MCF 10A (cell line): ENCODE measurements around the gene FASTKD3. TPM values are rescaled to one million over a fixed set of nuclear protein-coding genes. Genes with fewer than 3 reads are reported as not detected.

ENCODE experiments used
- BruUV-seq: library from RNA; stranded (reverse); fragments of 400-500 nt; replicated peaks from 2 replicates; lab custom pipeline; 2021; lab: Mats Ljungman, UMichigan
- CTCF ChIA-PET: fragments of 300-600 bp; sonication (Branson Sonifier 250); formaldehyde crosslinking; extraction: SDS; loops from one replicate; lab custom pipeline; 2021; ENCODE audit warnings: antibody characterized with exemption, inconsistent platforms; lab: Yijun Ruan, JAX
- POLR2A ChIA-PET: fragments of 300-600, 350-650 bp; sonication (Branson Sonifier 250); formaldehyde crosslinking; extraction: SDS; loops from one replicate; lab custom pipeline; 2020; ENCODE audit warnings: antibody characterized with exemption, inconsistent platforms; lab: Yijun Ruan, JAX
- DNase-seq: peaks from one replicate; pipeline ENCODE4 v3.0.0-alpha.2; 2018; ENCODE audit not compliant: unreplicated experiment
- H3K27ac Mint-ChIP-seq: one replicate; pipeline ENCODE4 v1.8.0; 2022; ENCODE audit warnings: mild to moderate bottlenecking, low read depth, mixed read lengths; ENCODE audit not compliant: unreplicated experiment
- H3K27me3 Mint-ChIP-seq: one replicate; pipeline ENCODE4 v1.8.0; 2022; ENCODE audit warnings: mixed read lengths; ENCODE audit not compliant: insufficient read depth, unreplicated experiment
- H3K36me3 Mint-ChIP-seq: one replicate; pipeline ENCODE4 v1.8.0; 2022; ENCODE audit warnings: mild to moderate bottlenecking, moderate library complexity, mixed read lengths; ENCODE audit not compliant: insufficient read depth, unreplicated experiment
- H3K4me1 Mint-ChIP-seq: one replicate; pipeline ENCODE4 v1.8.0; 2022; ENCODE audit warnings: mixed read lengths; ENCODE audit not compliant: insufficient read depth, unreplicated experiment
- H3K4me3 Mint-ChIP-seq: one replicate; pipeline ENCODE4 v1.8.0; 2022; ENCODE audit warnings: mild to moderate bottlenecking, moderate library complexity, mixed read lengths; ENCODE audit not compliant: unreplicated experiment
- H3K9me3 Mint-ChIP-seq: one replicate; pipeline ENCODE4 v1.8.0; 2022; ENCODE audit warnings: mixed read lengths; ENCODE audit not compliant: unreplicated experiment
- CTCF ChIP-seq: fragments of 200-600 bp; IDR thresholded peaks from one replicate; pipeline ENCODE4 v1.8.0; 2022; ENCODE audit warnings: antibody characterized with exemption, mild to moderate bottlenecking; ENCODE audit not compliant: unreplicated experiment
- intact Hi-C: fragments of 100-400 bp; cut with micrococcal nuclease; formaldehyde crosslinking; loops from 2 replicates; pipeline ENCODE4 v1.14.1; 2022
- total RNA-seq: library from RNA; stranded (reverse); gene quantifications from 2 replicates; pipeline ENCODE4 v1.2.3, GENCODE V29; 2022

Gene FASTKD3
- total RNA-seq, 1 experiment from 2014 or later: 7.8 TPM

- Mint-ChIP-seq H3K27me3 (no peaks in the 10 kb centered on the region), H3K4me3 (peak overlapping the region; percentile 84), H3K4me1 (peaks cover 23% of the 10 kb centered on the region), H3K9me3 (no peaks in the 10 kb centered on the region), H3K36me3 (peaks cover 25% of the 10 kb centered on the region), H3K27ac (peak overlapping the region; percentile 83)
- no peak for TF ChIP-seq CTCF
- no TSS peak for BruUV-seq
- POLR2A ChIA-PET: interaction anchor here (0.6 to 5.0 kb wide), 15 partner anchors 9 to 1235 kb away, joined by 3 to 30 read pairs (median 4); partner anchors contain the start of genes NSUN2 and SRD5A1
- DNase-seq: no peak
- intact Hi-C loops: no loop called here
- CTCF ChIA-PET: interaction anchor here (2.3 to 3.3 kb wide), 2 partner anchors 13 to 18 kb away, joined by 9 to 20 read pairs; no protein-coding TSS in a partner anchor
Observed at GRCh38 chr5:7868427-7868772, 431 bp downstream of the FASTKD3 start.

- Mint-ChIP-seq H3K9me3 (no peaks in the 10 kb centered on the region), H3K4me3 (peak overlapping the region; percentile 84), H3K27ac (no peak overlapping the region), H3K27me3 (no peaks in the 10 kb centered on the region), H3K36me3 (peaks cover 32% of the 10 kb centered on the region), H3K4me1 (peaks cover 16% of the 10 kb centered on the region)
- DNase-seq: no peak
- ChIA-PET POLR2A (interaction anchor here (2.0 to 5.0 kb wide), 2 partner anchors 9 to 20 kb away, joined by 4 to 30 read pairs; no protein-coding TSS in a partner anchor), CTCF (interaction anchor here (2.7 to 3.3 kb wide), 2 partner anchors 10 to 19 kb away, joined by 9 to 20 read pairs; no protein-coding TSS in a partner anchor)
- intact Hi-C loops: no loop called here
- BruUV-seq: no TSS peak
- no peak for TF ChIP-seq CTCF
Observed at GRCh38 chr5:7867260-7867659, 1.6 kb downstream of the FASTKD3 start.

- H3K4me1 Mint-ChIP-seq: peaks cover 15% of the 10 kb centered on the region
- no peak overlapping the region for H3K4me3 Mint-ChIP-seq
- DNase-seq: no peak
- peaks cover 42% of the 10 kb centered on the region for H3K36me3 Mint-ChIP-seq
- TF ChIP-seq CTCF: no peak
- no peaks in the 10 kb centered on the region for H3K27me3 Mint-ChIP-seq
- ChIA-PET CTCF (interaction anchor here (2.7 kb wide), 1 partner anchor 9 kb away, joined by 9 read pairs; no protein-coding TSS in a partner anchor), POLR2A (interaction anchor here (2.0 kb wide), 1 partner anchor 8 kb away, joined by 4 read pairs; no protein-coding TSS in a partner anchor)
- H3K27ac Mint-ChIP-seq: no peak overlapping the region
- no peaks in the 10 kb centered on the region for H3K9me3 Mint-ChIP-seq
- intact Hi-C loops: no loop called here
- no TSS peak for BruUV-seq
Observed at GRCh38 chr5:7866196-7866595, 2.6 kb downstream of the FASTKD3 start.

GRCh38 chr5:7857926-7858632, 10.8 kb downstream of the FASTKD3 start:
- intact Hi-C loops: loop anchor here (5.0 kb wide), 1 partner anchor 101 kb away; no protein-coding TSS in a partner anchor
- ChIA-PET CTCF (interaction anchor here (0.7 to 2.6 kb wide), 5 partner anchors 9 to 112 kb away, joined by 3 to 9 read pairs (median 6); no protein-coding TSS in a partner anchor), POLR2A (interaction anchor here (0.6 to 1.6 kb wide), 3 partner anchors 8 to 10 kb away, joined by 3 to 4 read pairs (median 4); partner anchors contain the start of genes FASTKD3 and MTRR)
- no peak for DNase-seq
- BruUV-seq: no TSS peak
- TF ChIP-seq CTCF: no peak
- Mint-ChIP-seq H3K27ac (no peak overlapping the region), H3K4me3 (no peak overlapping the region), H3K4me1 (no peaks in the 10 kb centered on the region), H3K36me3 (peaks cover 41% of the 10 kb centered on the region), H3K27me3 (no peaks in the 10 kb centered on the region), H3K9me3 (no peaks in the 10 kb centered on the region)
